Measurements from ENCODE around the gene COPS4.
A peak's percentile ranks its signal among the peaks of the same experiment; 100 is the strongest.
"Not testable (repeated sequence)": the region's sequence is repeated elsewhere in the genome, so short reads cannot be mapped to it uniquely, and the experiment has no call there.

The COPS4 gene

GRCh38 chr4:83034630-83035494, at the start of gene COPS4:
Gene COPS4 (plus strand): TSS chr4:83035183. CDS start chr4:83035225, 42 bp downstream.
- DNase-seq, result peak; percentile 97

GRCh38 chr4:82987519-82987918, 47.5 kb upstream of the COPS4 start:
- not testable (repeated sequence) for DNase-seq

- DNase-seq, result no peak
Measured at GRCh38 chr4:82988323-82988832, 46.6 kb upstream of the COPS4 start.

GRCh38 chr4:82989575-82990429, 45.2 kb upstream of the COPS4 start:
- DNase-seq, result no peak

- no peak for DNase-seq
Measured at GRCh38 chr4:82994834-82995233, 40.1 kb upstream of the COPS4 start.

GRCh38 chr4:82998898-82999297, 36.1 kb upstream of the COPS4 start:
- no peak for DNase-seq

GRCh38 chr4:83002329-83002728, 32.7 kb upstream of the COPS4 start:
- no peak for DNase-seq

- DNase-seq, result not testable (repeated sequence)
Measured at GRCh38 chr4:83003044-83003791, 31.8 kb upstream of the COPS4 start.

GRCh38 chr4:83009529-83009928, 25.5 kb upstream of the COPS4 start:
- DNase-seq, result no peak

- peak; percentile 29 for DNase-seq
Measured at GRCh38 chr4:83010111-83010521, 24.9 kb upstream of the COPS4 start.

GRCh38 chr4:83010522-83011318, 24.3 kb upstream of the COPS4 start, which contains the start of gene LIN54:
Gene LIN54 (minus strand): TSS chr4:83010823. CDS start chr4:82984844, 25,979 bp downstream.
- peak; percentile 65 for DNase-seq

GRCh38 chr4:83011689-83012199, 23.2 kb upstream of the COPS4 start:
- peak; percentile 28 for DNase-seq

- DNase-seq, result no peak
Measured at GRCh38 chr4:83012200-83012686, 22.7 kb upstream of the COPS4 start.

GRCh38 chr4:83012687-83013419, 22.1 kb upstream of the COPS4 start:
- peak; percentile 95 for DNase-seq

GRCh38 chr4:83013420-83013867, 21.5 kb upstream of the COPS4 start:
- DNase-seq, result no peak

GRCh38 chr4:83013902-83014301, 21.1 kb upstream of the COPS4 start:
- no peak for DNase-seq

- no peak for DNase-seq
Measured at GRCh38 chr4:83019794-83020494, 15.0 kb upstream of the COPS4 start.

GRCh38 chr4:83022724-83023450, 12.1 kb upstream of the COPS4 start:
- no peak for DNase-seq

GRCh38 chr4:83023599-83023998, 11.4 kb upstream of the COPS4 start:
- DNase-seq, result not testable (repeated sequence)

All from KG1 (cell line).